Stimulated activated CD4-positive, alpha-beta T cell treated with anti-CD3 and anti-CD28 coated beads, Interleukin-2, amount 100 ng/mL, for 4 hours (primary cell): Measurements from ENCODE around the gene DYNC2LI1.

Experiments
- DNase-seq: peaks from one replicate; pipeline ENCODE4 v3.0.0-alpha.2; 2020; ENCODE audit warnings: low read depth

Gene DYNC2LI1

GRCh38 chr2:43818761-43819160, 44.9 kb downstream of the DYNC2LI1 start:
- DNase-seq: no peak

- no peak for DNase-seq
These were observed 45.8 kb downstream of the DYNC2LI1 start for GRCh38 chr2:43819491-43820163.

- no peak for DNase-seq
These were observed 49.0 kb downstream of the DYNC2LI1 start for GRCh38 chr2:43822839-43823238.

GRCh38 chr2:43823751-43824150, 49.9 kb downstream of the DYNC2LI1 start:
- no peak for DNase-seq

- no peak for DNase-seq
These were observed 50.7 kb downstream of the DYNC2LI1 start for GRCh38 chr2:43824512-43824911.

- DNase-seq: no peak
These were observed 51.2 kb downstream of the DYNC2LI1 start for GRCh38 chr2:43824951-43825493.

GRCh38 chr2:43825841-43826240, 52.0 kb downstream of the DYNC2LI1 start:
- no peak for DNase-seq

- DNase-seq: no peak
These were observed 52.7 kb downstream of the DYNC2LI1 start for GRCh38 chr2:43826305-43827250.

- no peak for DNase-seq
These were observed 57.9 kb downstream of the DYNC2LI1 start for GRCh38 chr2:43831543-43832294.

- no peak for DNase-seq
These were observed 58.6 kb downstream of the DYNC2LI1 start for GRCh38 chr2:43832457-43832856.

GRCh38 chr2:43837033-43837432, 63.2 kb downstream of the DYNC2LI1 start:
- DNase-seq: no peak

- no peak for DNase-seq
These were observed 64.2 kb downstream of the DYNC2LI1 start for GRCh38 chr2:43837831-43838559.

GRCh38 chr2:43838560-43839267, 64.9 kb downstream of the DYNC2LI1 start, which contains the start of the genes ABCG5 and ABCG8:
Gene ABCG5 (minus strand): TSS chr2:43838839. CDS start chr2:43838679, 160 bp downstream.
Gene ABCG8 (plus strand): TSS chr2:43838971. CDS start chr2:43839054, 83 bp downstream.
- no peak for DNase-seq

- no peak for DNase-seq
These were observed 66.1 kb downstream of the DYNC2LI1 start for GRCh38 chr2:43839776-43840564.

GRCh38 chr2:43840965-43841364, 67.1 kb downstream of the DYNC2LI1 start:
- DNase-seq: no peak

GRCh38 chr2:43841949-43842865, 68.4 kb downstream of the DYNC2LI1 start:
- DNase-seq: no peak

GRCh38 chr2:43842866-43843226, 69.0 kb downstream of the DYNC2LI1 start:
- DNase-seq: no peak

GRCh38 chr2:43845181-43845580, 71.3 kb downstream of the DYNC2LI1 start:
- no peak for DNase-seq
